ENCODE measurements around the gene LHX1. TPM values are rescaled to one million over a fixed set of nuclear protein-coding genes. Genes with fewer than 3 reads are reported as not detected.

The LHX1 gene
- total and polyA plus RNA-seq, 11 donors = not detected

- no peak overlapping the region for H3K27ac ChIP-seq
- intact Hi-C loops (cut with DNase I) = no loop called here
- no peak for DNase-seq
- H3K9me3 ChIP-seq = no peaks in the 10 kb centered on the region
- ATAC-seq = no peak
- H3K27me3 ChIP-seq = peaks cover 0 to 53% (median 14%) of the 10 kb centered on the region in 9 donors
- WGBS, 4 donors = 45 to 67% (median 56%) methylated on average over 8 to 13 of the region's 13 CpGs
- TF ChIP-seq POLR2A (IDR thresholded peaks at IDR 0.05) (no peak), CTCF (IDR thresholded peaks at IDR 0.05) (no peak)
- H3K4me1 ChIP-seq = no peaks in the 10 kb centered on the region
- no peak overlapping the region for H3K4me3 ChIP-seq
- H3K36me3 ChIP-seq = no peaks in the 10 kb centered on the region
Measured at GRCh38 chr17:36890398-36891168, 46.7 kb upstream of the LHX1 start.

GRCh38 chr17:36892112-36892838 is 45.0 kb upstream of the LHX1 start:
- ATAC-seq (no peak), DNase-seq (no peak)
- H3K27ac ChIP-seq = no peak overlapping the region
- H3K9me3 ChIP-seq = no peaks in the 10 kb centered on the region
- TF ChIP-seq CTCF (IDR thresholded peaks at IDR 0.05) (no peak), POLR2A (IDR thresholded peaks at IDR 0.05) (no peak)
- intact Hi-C loops (cut with DNase I) = no loop called here
- H3K27me3 ChIP-seq = peaks cover 0 to 44% (median 3%) of the 10 kb centered on the region in 9 donors
- H3K4me3 ChIP-seq = no peak overlapping the region
- no peaks in the 10 kb centered on the region for H3K4me1 ChIP-seq
- 73 to 88% (median 82%) methylated on average over 7 of the region's 7 CpGs for WGBS, 4 donors
- no peaks in the 10 kb centered on the region for H3K36me3 ChIP-seq

- H3K9me3 ChIP-seq = no peaks in the 10 kb centered on the region
- H3K4me1 ChIP-seq = no peaks in the 10 kb centered on the region
- H3K27me3 ChIP-seq = peaks cover 0 to 28% (median 3%) of the 10 kb centered on the region in 9 donors
- WGBS, 4 donors = 79 to 90% (median 81%) methylated on average over 9 of the region's 9 CpGs
- no peak overlapping the region for H3K27ac ChIP-seq
- ATAC-seq (no peak), DNase-seq (no peak)
- intact Hi-C loops (cut with DNase I) = no loop called here
- no peaks in the 10 kb centered on the region for H3K36me3 ChIP-seq
- no peak overlapping the region for H3K4me3 ChIP-seq
- no peak for TF ChIP-seq POLR2A (IDR thresholded peaks at IDR 0.05)
- TF ChIP-seq CTCF (IDR thresholded peaks at IDR 0.05) = no peak
Measured at GRCh38 chr17:36894177-36894576, 43.1 kb upstream of the LHX1 start.

GRCh38 chr17:36894925-36895324 is 42.4 kb upstream of the LHX1 start:
- no peak for TF ChIP-seq POLR2A (IDR thresholded peaks at IDR 0.05)
- no peak for TF ChIP-seq CTCF (IDR thresholded peaks at IDR 0.05)
- 84 to 89% (median 88%) methylated on average over 5 of the region's 5 CpGs for WGBS, 4 donors
- Histone ChIP-seq H3K4me1 (no peaks in the 10 kb centered on the region), H3K4me3 (no peak overlapping the region), H3K27me3 (peaks cover 0 to 27% (median 3%) of the 10 kb centered on the region in 9 donors), H3K9me3 (no peaks in the 10 kb centered on the region), H3K27ac (no peak overlapping the region), H3K36me3 (no peaks in the 10 kb centered on the region)
- ATAC-seq (no peak), DNase-seq (no peak)
- intact Hi-C loops (cut with DNase I) = no loop called here
